T1000 (cell line): ENCODE results near the gene LAMP5.

Experiments used
- DNase-seq: peaks from one replicate; lab custom pipeline; 2025; ENCODE audit warnings: mixed read lengths; lab: John Stamatoyannopoulos, UW

Gene LAMP5, protein sequence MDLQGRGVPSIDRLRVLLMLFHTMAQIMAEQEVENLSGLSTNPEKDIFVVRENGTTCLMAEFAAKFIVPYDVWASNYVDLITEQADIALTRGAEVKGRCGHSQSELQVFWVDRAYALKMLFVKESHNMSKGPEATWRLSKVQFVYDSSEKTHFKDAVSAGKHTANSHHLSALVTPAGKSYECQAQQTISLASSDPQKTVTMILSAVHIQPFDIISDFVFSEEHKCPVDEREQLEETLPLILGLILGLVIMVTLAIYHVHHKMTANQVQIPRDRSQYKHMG

DNA sequence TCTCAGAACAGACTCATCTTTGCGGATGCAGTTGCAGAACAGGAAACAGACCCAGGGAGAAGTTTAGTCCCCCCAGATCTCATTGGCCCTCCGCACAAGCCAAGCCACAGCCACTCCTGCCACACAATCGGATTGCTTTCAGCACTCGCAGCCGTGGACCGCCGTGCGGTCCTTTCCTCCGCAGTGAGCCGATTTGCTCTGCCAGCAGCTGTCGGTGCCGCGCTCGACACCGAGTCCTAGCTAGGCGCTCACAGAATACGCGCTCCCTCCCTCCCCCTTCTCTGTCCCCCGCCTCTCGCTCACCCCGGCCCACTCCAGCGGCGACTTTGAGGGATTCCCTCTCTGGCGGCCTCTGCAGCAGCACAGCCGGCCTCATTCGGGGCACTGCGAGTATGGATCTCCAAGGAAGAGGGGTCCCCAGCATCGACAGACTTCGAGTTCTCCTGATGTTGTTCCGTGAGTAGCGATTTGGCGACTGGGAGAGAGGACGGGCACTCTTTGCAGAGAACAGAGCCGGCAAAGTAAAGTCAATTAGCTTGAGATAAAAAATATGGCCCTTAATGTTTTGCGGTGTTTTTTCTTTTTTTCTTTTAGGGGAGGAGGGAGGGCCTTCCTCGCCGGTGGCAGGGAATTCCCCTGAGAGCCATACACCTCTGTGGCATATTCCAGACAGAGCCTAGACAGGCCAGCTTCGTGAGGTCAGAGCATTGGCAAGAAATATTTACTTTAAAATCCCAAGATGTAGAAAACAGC, at the start of gene LAMP5:
Gene LAMP5 (plus strand): TSS at position 130 of the 753 bp plus-strand sequence. CDS start 263 bp downstream, at position 393.
- no peak for DNase-seq

DNA sequence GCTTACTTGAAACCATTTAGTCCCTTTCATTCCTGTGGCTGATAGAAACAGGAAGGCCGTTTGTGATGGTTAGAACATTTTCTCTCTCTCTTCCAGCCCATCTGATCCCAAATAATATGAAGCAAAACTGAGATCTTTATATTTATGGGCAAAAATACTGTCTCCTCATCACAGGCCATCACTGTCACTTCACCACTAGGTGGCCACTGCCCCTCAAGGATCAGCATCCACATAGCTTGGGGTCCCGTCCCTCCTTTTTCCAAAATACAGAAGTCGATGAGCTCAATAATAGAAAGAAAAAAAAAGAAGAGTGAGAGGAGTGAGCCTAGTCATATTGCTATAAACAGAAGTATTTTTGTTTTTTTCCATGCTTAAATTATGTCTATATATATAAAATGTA, 46.4 kb upstream of the LAMP5 start:
- no peak for DNase-seq

DNA sequence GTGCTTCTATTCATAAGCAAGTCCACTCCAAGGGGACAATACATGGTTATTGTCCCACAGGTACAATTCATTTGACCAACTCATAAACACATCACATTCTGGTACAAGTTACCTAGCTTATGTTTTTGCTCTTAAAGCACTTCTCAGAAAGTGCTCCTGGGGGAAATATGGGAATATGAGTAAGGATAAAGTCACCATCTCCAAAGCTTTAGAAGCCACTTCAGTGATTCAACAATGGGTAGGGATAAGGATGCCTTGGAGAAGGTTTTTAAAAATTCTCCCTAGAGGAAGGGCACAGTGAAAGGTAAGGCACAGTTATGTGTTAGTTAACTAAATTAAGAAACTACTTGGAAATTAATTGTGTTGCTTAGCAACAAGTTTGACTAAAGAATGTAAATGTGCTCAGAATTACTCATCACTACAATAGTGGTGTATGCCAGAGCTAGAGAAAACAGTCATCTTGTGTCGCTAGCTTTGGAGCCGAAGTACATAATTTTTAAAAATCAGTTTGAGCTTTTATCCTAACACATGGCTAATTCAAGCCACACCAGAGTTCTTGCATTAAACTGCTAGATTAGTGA, 39.5 kb upstream of the LAMP5 start:
- no peak for DNase-seq

DNA sequence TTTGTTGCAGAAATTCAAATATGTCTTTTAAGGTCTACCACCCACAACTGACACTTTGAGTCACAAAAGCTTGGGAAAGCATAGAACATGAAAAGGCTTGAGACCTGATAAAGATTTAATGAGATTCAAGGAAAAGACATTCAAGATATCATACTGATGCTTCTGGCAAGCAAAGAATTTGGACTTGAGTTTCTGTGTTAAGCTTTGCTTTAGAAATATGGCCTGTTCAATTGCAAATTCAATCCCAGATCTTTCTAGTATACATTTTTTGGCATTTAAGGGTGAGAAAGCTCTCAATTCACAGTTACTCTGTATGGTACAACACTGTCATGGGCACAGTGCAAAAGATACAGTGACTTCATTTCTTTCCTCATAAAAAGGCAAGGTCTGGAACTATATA, 38.9 kb upstream of the LAMP5 start:
- DNase-seq: no peak

DNA sequence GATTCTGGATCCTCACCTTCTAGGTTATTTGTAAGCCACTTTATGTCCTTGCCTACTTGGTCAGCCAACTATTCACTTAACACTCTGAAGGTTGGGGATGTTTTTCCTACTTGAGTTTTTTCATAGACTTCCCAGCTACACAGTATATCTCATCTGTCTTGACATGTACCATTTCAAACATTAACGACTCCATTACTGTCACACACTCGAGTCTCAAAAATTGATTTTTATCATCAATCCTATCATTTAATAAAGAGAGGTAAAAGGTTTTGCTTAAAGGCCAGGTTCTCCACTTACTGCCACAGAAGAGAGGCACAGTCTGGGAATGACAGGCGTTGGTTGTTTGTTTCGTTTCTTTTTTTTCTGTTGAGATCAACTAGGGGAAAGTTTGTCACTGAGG, 38.2 kb upstream of the LAMP5 start:
- no peak for DNase-seq

DNA sequence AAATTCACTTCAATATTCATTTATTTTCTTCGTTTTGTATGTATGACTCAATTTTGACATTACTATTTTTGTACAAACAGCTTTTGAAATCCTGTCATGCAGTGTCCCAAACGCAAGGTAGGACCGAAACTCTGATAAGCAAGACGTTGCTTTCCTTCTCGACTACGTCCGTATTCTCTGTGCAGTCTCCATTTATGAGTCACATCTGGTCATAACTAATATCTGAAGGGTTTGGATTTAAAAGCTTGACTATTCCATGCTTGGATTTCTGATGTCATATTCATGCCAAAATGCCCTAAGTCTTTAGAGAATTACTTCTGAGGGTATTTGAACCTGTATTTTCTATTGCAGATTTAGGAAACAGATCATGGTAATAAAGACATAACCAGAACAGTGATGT, 37.8 kb upstream of the LAMP5 start:
- DNase-seq: no peak

DNA sequence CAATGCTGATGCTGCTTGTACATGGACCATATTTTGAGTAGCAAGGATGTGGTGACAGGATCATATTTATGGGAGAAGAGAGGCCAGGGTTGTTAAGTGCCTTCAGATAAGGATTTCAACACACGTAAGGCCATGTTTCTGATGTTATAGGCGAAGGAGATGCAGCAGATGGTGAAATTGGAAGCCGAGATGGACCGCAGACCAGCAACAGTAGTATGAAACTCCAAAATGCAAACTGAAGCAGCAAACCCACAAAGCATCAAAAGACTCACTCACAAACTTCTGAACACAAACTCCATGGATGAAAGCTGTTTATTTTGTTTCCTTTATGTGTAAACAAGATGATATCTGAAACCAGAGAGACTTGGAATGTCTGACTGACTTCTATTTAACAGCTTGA, 35.6 kb upstream of the LAMP5 start:
- no peak for DNase-seq

DNA sequence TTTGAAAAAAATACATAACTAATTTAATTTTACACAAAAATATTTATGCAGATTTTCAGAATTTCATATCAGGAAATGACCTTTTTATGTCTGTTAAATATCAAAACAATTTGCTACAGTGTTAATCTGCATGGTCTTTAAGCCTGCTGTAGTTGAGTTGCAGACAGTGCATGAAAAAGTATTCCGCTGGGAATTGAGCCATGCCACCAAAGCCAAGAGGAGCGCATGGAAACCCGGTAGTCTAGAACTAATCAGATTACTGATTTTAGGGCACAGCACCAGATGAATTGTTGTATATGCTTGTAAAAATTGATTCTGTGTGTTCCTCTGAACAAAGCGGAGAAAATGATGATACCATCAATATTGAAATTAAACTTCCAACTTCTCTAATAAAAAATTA, 34.3 kb upstream of the LAMP5 start:
- DNase-seq: no peak

DNA sequence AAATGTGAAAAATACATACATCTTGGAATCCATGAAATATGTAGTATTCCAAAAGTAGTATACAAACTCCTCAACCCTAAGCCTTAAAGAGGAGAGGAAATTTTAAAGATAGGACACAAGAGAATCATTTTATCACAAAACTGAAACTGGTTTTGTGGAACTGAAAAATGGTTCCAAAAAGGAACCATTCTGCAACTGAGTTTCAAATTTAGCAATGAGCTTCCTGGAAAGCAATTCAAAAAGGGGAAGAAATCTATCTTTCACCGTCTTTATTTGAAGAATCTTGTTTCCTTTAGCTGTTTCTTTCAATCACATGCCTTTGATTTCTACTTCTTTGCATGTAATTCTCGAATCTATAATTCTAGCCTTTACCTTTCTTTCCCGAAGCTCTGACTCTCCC, 32.2 kb upstream of the LAMP5 start:
- DNase-seq: no peak

DNA sequence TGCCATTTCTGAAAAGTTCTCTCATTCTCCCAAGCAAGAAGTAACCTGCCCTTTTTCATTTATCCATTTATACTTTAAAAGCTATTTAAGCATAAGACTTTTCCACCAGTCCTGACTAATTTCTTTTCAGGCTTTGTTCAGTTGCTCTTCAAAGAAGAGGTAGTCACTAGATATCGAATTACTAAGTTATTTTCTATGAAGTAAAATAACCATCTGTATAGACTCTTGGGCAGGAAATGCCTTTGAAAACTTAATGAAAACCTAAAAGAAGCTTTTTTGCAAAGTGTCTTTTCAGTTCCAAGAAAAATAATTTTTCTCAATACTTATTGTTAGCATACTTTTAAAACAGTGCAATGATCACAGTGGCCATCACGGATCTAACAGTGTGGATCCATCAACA, 31.3 kb upstream of the LAMP5 start:
- DNase-seq: no peak

DNA sequence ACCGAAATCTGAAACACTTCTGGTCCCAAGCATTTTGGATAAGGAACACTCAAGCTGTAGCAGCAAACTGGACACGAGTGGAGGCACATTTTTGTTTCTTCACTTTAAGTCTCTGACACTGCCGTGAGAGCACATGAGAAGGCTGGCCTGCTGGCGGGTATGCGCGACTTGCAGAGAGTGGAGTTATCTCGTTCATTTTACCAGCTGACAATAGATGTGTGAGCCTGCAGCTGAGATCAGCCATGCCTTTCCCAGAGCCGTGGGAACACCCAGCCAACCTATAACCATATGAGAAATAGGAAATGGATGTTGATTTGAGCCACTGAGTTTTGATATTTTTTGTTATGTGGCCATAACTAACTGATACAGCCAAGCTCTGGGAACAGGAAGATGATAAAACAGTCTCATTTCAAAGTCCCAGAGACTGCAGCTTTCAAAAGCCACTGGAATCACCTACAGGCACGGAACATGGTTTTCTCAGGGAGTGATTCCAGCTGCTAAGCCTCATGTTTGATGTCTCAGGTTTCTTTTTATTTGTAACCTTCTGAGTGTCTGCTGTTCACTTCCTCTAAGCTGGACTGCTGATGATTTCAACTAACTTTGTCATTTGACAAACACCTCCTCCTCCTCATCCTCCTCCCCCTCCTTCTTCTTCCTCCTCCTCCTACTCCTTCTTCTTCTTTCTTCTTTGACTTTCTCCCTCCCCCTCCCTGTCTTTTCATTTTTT, 28.6 kb upstream of the LAMP5 start:
- DNase-seq: no peak

DNA sequence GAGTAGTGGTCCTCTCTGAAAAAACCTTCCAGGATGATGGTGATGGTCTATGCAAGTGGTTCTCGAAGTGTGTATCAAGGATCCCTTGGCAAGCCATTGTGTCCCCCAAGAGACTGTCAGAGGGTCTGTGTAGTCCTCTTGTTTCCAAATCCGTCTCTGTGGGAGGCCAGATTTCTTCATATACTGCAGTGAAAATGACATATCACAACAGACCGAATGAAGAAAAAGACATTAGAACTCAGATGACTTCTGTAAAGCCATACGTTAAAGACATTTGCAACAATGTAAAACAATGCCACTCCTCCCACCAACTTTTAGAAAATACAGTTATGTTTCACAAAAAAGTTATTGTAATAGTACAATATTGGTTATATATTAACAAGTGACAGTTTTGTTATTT, 27.2 kb upstream of the LAMP5 start:
- DNase-seq: no peak

DNA sequence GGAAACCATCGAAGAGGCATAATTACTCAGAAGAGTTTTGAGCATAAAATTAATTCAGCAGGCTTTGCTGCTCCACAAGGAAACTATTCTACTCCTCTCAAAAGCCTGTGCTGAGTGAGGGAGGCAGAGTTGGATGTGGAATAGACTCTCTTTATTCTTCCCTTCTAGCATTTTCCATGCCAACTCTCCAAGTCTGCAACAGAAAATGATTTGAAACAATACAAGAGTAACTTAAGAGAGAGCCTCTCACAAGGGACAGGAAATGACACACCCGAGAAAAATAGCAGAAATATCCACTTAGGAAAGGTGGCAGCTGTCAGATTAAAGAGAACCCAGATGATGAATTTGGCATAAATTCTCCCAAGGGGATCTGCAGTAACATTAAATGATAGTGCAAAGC, 26.3 kb upstream of the LAMP5 start:
- DNase-seq: no peak

DNA sequence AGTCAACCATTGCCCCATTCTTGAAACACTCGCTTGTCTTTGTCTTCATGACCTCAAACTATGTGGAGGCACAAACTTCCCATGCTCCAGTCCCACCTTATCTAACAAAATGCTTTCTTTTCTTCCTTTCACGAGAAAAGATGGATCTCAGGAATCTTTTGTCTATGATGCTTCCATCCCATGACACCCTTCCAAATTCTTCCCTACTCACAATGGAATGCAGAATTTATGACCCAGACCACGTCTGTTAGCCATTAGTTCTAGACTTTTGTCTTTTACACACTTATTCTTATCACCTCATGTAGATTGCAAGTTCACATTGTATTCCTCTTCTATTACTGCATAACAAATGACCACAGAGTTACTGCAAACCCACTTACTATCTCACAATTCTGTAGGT, 24.2 kb upstream of the LAMP5 start:
- DNase-seq: no peak

DNA sequence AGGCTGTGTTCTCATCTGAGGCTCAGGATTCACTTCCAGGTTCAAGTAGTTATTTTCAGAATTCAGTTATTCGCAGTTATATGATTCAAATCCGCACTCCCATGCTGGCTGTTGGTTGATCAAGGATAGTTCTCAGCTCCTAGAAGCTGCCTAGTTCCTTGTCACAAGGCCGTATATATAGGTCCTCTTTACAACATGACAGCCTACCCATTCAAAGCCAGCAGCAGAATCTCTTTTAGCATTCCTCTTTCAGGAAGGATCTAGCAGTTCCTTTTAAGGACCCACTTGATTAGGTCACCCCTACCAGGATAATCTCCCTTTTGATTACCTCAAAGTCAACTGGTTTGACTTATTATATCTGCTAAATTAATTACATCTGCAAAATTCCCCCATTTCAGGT, 23.8 kb upstream of the LAMP5 start:
- no peak for DNase-seq

DNA sequence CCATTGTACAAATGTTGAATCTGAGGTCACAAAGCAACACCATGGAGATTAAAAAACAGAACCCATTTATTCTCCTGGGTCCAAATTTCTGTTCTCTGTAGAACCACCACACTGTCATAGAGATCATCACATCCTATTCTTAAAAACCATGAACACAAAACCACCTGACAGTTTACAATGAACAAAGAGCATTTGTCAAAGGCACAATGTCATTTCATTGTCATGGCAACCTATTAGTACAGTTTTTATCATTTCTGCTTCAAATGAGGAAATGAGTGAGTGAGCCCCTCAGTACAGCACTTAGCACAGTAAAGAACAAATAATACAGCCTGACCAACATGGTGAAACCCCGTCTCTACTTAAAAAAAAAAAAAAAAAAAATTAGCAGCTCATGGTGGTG, 23.1 kb upstream of the LAMP5 start:
- no peak for DNase-seq

DNA sequence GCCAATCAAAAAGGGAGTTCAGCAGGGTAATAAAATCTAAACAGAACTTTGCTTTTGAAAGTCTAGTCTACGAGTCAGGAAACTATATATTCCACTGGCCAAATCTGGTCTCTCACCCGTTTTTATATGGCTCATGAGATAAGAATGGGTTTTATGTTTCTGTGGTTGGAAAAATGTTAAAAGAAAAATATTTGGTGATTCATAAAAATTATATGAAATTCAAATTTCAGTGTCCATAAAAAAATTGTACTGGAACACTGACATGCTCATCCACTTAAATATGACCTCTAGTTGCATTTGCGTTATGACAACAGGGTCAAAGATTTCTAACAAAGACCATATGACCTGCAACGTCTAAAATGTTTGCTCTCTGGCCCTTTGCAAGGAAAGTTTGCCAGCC, 22.3 kb upstream of the LAMP5 start:
- no peak for DNase-seq

DNA sequence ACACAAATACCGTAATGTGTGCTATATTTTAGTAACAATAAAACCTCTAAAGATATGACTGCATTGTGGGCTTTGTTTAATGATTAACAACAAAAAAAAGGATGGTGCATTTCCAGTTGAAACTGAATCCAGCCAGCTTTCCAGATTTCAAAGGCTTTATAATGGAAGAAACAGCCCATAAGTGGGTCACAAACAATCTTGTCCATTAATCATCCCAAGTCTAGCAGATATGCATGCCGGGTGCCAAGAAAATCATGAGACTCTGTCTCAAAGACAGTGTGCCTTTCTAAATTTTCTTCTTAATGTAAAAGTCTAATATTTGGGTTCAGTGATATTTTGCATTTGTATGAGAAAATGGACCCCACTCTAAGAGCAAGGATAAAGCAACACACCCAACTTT, 20.6 kb upstream of the LAMP5 start:
- no peak for DNase-seq

DNA sequence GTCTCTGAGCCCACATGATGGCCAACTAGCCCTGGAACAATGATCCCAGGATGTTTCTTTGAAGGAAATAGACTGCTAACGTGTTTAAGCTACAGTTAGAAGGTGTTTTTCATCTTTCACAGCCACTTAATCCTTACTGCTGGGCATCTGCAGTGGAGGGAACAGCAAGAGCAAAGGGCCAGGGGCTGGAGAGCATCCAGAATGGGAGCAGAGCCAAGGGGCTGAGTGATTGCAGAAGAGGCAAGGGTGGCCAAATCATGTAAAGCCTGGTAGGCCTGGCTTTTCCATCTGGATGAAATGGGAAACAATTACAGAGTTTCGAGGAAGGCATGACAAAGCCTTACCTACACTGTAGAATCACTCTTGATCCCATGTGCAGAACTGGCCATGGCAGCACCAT, 18.7 kb upstream of the LAMP5 start:
- DNase-seq: no peak

DNA sequence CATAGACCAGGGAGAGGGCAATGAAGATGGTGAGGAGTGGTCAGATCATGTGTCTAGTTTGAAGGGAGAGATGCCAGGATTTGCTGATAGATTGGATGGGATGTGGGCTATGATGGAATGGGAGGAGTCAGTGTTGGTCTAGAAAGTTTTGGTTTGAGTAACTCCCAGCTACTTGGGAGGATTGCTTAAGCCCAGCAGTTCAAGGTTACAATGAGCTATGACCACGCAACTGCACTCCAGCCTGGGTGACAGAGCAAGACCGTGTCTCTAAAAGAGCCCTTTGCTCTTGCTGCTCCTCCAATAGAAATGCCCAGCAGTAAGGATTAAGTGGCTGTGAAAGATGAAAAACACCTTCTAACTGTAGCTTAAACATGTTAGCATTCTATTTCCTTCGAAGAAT, 18.2 kb upstream of the LAMP5 start:
- no peak for DNase-seq

DNA sequence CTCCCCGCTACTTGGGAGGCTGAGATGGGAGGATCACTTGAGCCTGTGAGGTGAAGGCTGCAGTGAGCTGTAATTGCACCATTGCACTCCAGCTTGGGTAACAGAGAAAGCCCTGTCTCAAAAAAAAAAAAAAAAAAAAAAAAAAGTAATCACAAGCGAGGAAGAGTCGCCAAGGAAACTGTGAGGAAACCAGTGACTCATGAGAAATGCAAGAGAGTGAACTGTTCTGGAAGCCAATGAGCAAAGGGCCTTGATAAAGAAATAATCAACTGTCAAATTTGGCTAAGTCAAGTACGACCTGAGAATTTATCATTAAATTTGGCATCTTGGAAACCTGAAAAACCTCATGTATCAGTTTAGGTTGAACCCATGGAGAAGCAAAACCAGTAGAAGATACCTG, 16.1 kb upstream of the LAMP5 start:
- no peak for DNase-seq

DNA sequence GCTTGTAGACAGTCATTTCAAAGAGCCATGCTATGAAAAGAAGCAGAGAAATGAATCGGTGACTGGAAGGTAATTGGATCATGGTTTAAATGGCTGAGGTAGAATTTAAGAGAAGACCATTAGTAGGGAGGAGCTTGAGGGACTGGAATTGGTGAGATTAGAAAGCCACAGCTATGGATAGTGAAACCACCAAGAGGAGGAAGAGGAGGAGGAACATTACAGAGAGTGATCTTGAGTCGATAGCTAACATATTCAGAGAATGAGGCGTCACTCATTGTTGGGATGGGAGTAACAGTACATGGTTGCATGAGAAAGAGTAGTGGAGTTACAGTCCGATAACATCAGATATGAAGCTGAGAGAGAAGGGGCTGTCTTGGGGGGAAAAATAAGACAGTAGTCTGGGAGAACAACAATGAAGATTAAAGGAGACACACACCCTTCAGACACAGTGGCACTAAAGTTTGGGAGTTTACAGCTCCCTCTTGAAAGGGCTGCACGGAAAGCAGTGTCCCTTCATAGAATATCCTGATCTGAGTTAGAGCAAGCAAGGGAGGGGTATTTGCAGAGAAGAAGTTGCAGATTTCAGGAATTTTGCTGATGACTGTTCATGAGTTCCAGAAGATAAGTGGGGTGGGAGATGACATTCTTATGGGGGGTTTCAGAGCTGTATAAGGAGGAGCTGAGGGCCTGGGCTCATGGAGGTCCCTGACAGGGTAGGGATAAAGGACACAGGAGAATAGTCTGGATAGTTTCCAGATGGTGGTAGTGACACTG, 15.1 kb upstream of the LAMP5 start:
- no peak for DNase-seq
